Dermis microvascular lymphatic vessel endothelial cell (primary cell): ENCODE measurements around the gene HINT3. TPM values are rescaled to one million over a fixed set of nuclear protein-coding genes. Genes with fewer than 3 reads are reported as not detected.
"Not testable (repeated sequence)": the region's sequence is repeated elsewhere in the genome, so short reads cannot be mapped to it uniquely, and the experiment has no call there.

Source experiments
- DNase-seq, 2 donors: peaks; one replicate each; pipeline versions ENCODE4 v3.0.0 to v3.0.0-alpha.2; 2010; ENCODE audit warnings: low read depth in 2 of 2
- total RNA-seq: library from RNA; depleted of rRNA; stranded (reverse); fragments of >200 nt; gene quantifications from 2 replicates; pipeline ENCODE4 v1.2.1, GENCODE V29; 2014

Gene HINT3
- total RNA-seq, 1 donor from 2014 or later, result 11.6 TPM

DNA sequence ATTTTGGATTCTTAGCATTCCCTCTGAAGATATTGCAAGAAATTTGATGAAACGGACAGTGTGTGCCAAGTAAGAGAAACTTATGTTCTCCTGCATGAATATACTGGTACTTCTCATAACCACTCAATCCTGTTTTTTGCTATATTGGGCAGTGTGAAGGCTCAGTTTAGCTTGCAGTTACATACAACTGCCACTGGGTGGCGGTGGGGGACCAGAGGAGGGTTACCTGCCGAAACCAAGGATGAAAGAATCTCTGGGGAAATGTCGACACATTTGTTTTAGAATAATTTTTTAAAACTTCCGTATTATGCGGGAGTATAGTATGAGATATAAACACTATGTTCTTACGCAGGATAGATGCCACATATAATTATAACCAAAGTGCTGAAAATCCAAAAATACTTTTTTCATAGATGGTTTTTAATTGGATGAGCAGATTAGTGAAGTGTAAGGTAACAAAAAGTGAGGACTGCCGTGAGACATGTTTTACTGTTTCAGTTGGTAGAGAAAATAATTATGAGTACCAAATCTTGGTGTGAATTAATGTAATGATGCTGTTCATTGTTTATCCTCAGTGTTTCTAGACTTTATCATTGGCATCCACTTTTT, 39.5 kb downstream of the HINT3 start:
- peak; percentile 41 to 61 for DNase-seq

DNA sequence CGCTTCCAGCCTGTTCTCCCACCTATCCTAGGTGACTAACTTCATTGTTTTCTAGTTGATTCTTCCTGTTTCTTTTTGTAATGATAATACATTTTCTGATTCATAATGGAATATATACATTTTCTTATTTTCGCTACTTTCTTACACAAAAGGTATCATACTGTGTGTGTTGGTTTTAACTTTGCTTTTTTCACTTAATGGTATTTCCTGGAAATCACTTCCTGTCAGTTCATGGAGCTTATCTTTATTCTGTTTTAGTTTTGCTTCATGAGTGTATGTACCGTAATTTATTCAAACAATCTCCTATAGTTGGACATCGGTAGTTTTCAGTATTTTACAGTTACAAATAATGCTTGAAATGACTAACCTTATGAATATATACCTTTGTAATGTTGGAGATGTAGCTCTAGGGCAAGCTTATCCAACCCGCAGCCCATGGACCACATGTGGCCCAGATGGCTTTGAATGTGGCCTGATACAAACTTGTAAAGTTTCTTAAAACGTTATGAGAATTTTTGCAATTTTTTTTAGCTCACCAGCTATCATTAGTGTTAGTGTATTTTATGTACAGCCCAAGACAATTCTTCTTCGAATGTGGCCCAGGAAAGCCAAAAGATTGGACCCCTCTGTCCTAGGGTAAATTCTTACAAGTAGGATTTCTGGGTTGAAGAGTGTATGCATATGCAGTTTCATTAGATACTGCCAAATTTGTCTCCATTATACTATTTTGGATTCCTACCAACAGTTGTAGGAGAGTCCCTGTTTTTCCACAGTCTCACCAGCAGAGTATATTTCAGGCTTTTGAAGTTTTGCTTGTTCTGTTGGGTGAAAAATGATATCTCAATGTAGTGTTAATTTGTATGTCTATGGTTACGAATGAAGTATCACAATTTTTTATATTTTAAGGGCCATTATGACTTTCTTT, 46.4 kb downstream of the HINT3 start:
- DNase-seq, result no peak

DNA sequence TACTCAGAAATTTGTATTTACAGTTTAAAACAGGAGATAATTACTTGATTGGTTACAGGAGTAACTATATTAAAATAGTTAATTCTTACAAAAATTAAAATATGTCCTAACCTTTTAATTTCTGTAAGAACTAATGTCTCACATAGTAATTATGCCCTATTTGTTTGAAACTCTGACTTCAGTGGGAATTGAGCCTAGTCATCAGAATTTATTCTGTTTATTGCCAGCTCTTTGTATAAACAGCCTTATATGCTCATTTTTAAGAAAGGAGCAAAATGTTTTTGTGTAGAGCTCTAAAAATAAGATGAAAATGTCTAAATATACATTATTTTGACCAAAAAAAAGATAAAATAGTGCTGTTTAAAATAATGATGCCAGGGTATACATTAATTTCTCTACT, 51.2 kb downstream of the HINT3 start:
- no peak for DNase-seq

DNA sequence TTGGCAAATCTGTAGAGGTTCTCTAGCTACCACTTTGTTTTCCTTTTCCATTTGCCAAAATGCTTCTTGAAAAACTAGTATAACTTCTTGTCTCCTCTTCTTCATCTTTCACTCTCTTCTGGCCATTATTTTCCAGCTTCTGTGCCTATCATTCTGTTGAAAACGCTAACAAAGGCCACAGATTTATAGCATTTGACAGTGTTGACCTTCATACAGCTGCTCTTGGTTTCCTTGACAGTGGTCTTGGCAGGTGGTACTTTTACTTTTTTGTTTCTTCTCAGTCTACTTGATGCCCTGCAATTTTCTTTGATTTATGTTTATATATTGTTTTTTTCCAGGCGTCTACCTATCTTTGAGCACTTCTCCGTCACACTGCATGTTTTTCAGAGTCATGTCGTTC, 53.5 kb downstream of the HINT3 start:
- no peak for DNase-seq

DNA sequence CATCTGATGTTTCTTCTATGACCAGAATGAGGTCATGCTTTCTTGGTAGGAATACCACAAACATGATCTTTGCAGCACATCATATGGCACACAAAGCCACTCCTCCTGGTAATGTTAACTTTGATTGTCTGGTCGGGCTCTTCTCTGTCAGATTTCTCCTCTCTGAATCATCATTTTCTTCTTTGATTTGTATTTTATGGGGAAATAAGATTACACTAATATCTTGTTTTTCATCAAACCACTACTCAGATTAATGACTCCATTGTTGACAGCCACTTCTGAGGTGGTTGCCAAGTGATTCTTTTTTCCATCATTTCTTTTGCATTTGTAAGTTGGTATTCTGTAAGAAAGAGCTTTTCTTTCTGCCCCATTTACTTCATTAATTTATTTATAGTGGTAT, 59.3 kb downstream of the HINT3 start:
- DNase-seq, result peak in 1 of 2 donors; percentile 4

DNA sequence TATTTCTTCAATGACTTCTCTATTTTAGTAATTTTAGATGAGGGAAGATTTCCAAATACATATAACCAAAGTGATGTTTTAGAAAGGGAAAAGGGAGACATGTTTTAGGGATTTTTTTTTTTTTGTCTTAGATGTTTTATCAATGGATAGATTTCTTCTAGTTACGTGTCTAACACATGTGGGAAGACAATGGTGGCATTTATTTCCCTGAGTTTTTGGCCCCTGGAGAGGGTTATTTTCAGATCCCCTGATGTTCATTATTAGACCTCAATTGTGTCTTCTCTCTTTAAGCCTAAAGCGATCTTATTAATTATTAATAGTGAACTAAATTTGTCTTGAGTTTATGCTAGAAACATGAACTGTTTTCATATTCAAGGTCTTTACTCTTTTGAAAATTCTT, 60.0 kb downstream of the HINT3 start:
- DNase-seq, result no peak

DNA sequence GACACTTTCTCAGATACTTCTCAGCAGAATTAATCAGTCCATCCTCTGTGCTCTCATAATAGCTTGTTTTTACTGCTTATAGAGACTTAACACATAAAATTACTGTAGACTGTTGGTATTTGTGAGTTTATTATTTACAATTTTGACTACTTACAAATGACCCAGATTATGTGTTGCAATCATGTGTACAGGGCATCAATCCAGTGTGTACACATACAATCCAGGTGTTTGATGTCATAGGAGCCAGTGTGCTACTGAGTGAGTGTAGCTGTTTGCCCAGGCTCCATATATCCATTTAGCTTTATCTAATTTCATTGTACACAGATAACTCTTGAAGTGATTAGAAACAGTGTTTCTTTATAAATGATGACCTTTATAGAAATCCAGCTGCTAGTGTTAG, 61.1 kb downstream of the HINT3 start:
- DNase-seq, result no peak

DNA sequence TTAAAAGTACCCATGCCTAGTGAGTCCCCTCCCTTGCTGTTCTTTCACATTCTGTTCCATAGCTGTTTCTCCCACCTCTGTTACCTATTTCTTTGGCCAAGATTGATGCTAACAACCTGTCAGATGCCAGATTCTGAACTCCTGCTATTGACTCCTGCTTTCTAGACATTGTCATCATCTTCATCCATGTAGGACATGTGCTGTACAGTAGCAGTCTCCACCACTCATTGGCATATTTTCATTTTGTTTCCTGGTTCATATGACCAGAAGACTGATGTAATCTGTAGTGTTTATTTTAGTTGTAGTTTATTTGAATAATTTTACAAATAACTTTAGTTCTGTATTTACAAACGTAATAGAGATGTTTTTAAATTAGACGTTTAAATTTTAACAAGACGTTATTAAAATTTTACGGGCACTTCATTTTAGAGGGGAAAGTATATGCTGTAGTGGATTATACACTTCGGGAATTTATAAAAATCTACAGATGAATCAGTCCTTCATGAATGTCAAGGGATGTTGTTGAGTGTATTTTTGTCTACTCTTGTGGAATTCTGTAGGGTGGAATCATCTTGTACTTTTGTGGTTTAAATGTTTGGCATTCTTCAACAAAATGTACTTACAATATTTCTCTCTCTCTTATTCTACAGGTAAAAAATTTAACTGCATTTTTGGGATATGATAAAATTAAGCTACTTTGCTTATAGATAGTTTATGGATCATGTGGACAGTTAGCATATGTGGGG, 63.9 kb downstream of the HINT3 start:
- DNase-seq, result no peak

DNA sequence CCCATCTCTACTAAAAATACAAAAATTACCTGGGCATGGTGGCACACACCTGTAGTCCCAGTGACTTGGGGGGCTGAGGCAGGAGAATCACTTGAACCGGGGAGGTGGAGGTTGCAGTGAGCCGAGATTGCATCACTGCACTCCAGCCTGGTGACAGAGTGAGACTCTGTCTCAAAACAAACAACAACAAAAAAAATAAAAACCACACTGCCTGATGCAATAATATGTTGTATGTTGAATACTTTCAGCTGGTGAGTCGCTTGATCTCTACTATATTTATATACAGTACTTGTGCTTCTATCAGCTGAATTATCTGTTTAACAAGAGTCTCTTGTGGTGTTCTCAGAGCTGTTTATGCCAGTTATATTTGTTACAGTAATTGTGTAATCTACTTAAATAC, 66.9 kb downstream of the HINT3 start:
- DNase-seq, result not testable (repeated sequence)

DNA sequence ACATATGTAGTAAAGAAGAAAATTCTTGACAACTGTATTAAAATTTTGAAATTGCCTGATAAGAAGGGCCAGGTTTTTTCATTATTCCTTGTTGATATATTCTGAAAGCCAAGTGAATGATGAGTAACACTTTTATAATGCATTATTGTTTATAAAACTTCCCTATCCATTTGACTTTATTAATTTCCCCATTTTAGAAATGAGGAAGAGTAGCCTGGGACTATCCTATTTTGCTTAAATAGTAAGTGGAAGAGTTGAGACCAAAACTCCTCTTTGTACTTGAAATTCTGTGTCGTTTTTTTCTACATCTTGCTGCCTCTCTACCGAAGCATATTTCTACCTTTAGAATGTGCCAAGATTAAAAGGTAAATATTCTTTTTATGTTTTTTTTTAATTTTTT, 69.4 kb downstream of the HINT3 start:
- DNase-seq, result no peak

DNA sequence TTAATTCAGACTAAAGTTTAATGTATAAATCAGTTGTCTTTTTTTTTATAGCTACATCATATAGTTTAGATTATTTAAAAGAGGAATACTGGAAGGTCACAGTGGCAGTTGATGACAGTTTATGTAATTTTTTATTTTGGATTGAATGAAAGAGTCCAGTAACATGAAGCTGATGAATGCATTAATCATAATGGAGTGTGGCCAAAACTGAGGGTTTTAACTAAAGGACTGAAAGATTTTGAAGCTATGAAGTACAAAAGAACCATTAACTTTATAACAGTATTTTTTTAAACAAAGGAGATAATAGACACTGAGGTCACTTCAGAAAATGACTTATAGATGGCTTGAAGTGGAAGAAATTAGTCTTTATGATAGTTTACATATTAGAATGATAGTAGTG, 71.0 kb downstream of the HINT3 start:
- no peak for DNase-seq

Other genes starting within 250 kb of the HINT3 start
- gene HEY2, start 207.1 kb upstream of the HINT3 start, total RNA-seq, result under 0.01 TPM in 1 of 2 replicates, not detected in the other
- gene NCOA7, start 165.8 kb upstream of the HINT3 start, total RNA-seq, result 29.8 and 78.9 TPM in 2 replicates
- gene TRMT11, start 29.8 kb downstream of the HINT3 start, total RNA-seq, result 9.5 and 9.9 TPM in 2 replicates